HG03521 (cell line): Measurements from ENCODE around the gene SERTAD4.
"Not testable (repeated sequence)": the region's sequence is repeated elsewhere in the genome, so short reads cannot be mapped to it uniquely, and the experiment has no call there.

ENCODE experiments used
- ATAC-seq: cut with Tn5 transposase; IDR thresholded peaks from one replicate; pipeline ENCODE4 v1.9.1; 2021; ENCODE audit warnings: mild to moderate bottlenecking, moderate library complexity; ENCODE audit not compliant: unreplicated experiment

Gene SERTAD4

DNA sequence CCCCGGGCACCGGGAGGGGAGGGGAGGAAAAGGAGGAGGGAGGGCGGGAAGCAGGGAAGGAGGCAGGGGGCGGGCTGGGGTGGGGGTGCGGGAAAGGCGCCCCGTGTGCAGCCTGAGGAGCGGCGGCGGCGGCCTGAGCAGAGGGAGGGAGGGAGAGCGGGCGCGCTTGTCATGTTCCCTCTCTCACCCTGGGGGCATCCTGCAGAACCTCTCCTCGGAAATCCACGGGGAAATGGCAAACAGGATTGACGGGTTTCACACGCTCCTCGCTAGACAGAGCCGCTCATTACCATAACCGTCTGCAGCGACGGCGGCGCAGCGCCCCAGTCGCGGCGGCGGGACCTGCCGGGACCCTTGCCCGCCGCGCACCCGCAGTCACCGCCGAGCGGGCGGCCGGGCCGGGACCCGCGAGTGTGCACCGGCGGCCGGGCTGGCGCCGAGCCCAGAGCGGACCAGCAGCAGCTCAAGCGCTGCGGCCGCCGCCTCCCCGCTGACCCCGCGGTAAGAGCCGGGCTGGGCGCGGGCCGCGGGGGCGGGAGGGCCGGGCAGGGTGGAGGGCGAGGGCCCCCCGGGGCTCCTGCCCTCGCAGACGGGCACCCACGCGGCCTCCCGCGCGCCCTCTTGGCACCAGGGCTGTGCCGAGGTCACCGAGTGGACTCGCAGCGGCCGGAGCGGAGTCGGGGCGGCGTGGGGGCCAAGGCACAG, at the start of gene SERTAD4:
TSS of gene SERTAD4 (plus strand) at position 286 of the 705 bp plus-strand sequence. CDS start 5,165 bp downstream, outside the sequence.
- no peak for ATAC-seq

DNA sequence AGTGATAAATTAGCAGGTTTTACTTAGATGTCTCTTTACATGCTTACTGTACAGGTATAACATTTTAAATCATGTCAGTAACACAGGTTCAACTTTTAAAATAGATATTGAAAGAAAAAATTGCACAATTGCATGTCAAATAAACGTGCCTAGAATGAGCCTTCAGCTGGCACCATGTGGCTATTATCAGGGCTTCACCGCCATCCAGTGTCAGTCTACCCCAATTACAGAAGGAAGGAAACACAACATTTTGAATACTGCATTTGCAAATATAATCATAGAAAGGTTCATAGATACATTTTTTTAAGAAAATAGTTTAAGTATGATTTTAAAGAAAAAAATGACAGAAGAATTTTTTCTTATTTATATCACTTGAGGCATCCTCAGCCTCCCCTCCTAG, 47.5 kb upstream of the SERTAD4 start:
- no peak for ATAC-seq

DNA sequence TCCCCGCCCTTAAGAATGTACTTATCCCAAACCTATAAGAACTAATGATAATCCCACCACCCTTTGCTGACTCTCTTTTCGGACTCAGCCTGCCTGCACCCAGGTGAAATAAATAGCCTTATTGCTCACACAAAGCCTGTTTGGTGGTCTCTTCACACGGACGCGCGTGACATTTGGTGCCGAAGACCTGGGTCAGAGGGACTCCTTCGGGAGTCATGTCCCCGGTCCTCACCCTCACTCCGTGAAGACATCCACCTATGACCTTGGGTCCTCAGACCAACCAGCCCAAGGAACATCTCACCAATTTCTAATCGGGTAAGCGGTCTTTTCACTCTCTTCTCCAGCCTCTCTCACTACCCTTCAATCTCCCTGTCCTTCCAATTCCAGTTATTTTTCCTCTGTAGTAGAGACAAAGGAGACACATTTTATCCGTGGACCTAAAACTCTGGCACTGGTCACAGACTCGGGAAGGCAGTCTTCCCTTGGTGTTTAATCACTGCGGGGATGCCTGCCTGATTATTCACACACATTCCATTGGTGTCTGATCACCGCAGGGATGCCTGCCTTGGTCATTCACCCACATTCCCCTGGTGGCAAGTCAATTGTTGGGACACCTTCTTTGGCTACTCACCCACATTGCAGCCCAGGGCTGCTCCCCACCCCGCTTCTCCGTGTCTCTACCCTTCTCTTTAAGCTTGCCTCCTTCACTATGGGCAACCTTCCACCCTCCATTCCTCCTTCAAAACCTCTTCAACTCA, 44.6 kb upstream of the SERTAD4 start:
- ATAC-seq: not testable (repeated sequence)

DNA sequence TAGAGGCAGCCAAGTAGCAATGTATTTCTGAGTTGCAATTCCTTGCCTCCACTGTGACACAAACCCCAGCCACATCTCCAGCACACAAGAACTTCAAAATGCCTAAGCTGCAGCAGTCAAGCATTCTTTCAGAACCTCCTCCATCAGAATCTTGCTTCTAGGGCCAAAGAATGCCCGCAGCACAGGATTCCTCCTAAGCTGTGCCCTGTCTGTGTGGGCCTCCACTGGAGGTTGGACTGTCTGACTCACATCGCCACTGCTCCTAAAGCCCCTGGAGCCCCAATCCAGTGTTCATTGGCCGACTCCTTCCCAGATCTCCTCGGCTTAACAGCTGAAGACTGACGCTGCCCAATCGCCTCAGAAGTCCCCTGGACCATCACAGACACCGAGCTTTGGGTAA, 43.2 kb upstream of the SERTAD4 start:
- ATAC-seq: no peak

DNA sequence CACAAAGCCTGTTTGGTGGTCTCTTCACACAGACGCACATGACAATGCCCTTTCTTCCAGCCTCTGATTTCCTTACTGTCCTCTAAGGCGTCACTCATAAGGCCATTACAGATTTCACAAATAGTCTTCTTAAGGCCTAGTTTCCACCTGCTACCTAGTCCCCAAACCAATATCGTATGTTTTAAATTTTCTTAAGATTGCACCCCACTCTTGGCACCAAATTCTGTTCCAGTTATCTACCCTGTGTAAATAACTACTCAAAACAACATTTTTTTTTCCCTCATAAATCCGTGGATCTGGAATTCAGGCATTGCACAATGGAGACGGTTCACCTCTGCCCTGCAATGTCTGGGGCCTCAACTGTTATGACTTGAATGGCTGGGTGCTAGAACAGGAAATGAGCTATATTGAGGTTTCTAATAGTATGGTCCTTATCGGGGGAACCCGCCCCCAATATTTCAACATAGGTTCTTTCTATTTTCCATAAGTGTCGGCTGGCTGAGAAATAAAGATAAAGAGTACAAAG, 36.9 kb upstream of the SERTAD4 start:
- ATAC-seq: no peak

DNA sequence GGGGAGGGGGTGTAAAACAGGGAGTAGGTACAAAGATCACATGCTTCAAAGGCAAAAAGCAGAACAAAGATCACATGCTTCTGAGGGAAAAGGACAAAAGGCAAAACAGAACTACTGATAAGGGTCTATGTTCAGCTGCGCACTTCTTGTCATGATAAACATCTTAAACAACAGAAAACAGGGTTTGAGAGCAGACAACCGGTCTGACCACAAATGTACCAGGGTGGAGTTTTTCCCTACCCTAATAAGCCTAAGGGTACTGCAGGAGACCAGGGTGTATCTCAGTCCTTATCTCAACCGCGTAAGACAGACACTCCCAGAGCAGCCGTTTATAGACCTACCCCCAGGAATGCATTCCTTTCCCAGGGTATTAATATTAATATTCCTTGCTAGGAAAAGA, 36.3 kb upstream of the SERTAD4 start:
- not testable (repeated sequence) for ATAC-seq

DNA sequence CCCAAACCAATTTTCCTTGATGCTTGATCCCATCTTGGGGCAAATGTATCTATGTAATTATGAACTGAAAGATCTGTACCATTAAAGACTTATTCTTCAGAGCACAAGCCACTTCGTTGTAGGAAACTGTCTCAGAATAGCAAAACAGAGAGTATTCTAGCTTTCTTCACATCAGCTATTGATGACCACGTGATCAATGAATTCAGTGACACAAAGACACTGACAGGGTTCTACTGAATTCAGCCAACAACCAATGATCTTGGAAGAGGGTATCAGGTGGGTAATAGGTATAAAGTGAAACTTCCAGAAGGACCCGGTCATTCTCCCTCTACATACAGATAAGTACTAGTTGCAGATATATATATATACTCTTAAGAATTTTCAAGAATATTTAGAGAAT, 33.8 kb upstream of the SERTAD4 start:
- ATAC-seq: no peak

DNA sequence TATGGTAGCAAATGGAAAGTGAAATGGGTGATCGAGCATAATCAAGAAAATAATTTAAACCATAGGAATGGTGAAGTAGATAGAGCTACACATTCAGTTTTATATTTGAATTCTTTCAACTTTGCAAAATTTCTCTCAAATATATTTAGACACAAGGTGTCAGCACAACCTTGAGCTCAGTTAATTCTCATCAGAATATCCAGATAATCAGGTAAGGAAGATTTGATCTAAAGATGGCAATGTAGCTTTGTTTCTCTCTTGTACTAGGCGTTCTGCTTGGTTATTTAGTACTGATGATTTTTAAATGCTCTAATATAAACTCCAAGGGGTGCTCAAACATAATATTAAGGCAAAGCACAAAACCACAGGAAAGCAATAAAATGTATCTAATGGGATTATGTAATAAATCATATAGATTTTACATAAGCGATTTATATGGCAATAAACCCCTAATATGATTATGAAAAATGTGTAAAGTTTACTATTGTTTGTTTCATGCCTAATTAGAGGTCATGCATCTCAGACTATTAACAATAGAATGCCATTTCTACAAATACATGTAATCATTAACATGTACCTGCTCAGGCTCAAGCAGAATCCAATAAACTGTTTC, 32.4 kb upstream of the SERTAD4 start:
- no peak for ATAC-seq

DNA sequence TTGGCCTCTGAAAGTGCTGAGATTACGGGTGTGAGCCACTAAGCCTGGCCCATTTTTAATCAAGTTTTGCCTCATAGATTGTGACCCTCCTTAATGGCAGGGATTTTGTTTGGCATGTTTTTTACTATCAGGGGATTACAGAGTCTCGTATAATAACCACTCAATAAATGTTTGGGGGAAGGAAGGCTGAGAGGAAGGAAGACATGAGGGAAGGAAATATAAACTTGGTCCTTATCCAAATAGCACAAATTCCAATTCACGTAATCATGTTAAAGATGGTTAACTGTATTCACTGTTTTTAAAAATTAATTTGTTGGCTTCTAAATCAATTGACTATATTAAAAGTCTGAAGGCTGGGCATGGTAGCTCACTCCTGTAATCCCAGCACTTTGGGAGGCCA, 30.9 kb upstream of the SERTAD4 start:
- no peak for ATAC-seq

DNA sequence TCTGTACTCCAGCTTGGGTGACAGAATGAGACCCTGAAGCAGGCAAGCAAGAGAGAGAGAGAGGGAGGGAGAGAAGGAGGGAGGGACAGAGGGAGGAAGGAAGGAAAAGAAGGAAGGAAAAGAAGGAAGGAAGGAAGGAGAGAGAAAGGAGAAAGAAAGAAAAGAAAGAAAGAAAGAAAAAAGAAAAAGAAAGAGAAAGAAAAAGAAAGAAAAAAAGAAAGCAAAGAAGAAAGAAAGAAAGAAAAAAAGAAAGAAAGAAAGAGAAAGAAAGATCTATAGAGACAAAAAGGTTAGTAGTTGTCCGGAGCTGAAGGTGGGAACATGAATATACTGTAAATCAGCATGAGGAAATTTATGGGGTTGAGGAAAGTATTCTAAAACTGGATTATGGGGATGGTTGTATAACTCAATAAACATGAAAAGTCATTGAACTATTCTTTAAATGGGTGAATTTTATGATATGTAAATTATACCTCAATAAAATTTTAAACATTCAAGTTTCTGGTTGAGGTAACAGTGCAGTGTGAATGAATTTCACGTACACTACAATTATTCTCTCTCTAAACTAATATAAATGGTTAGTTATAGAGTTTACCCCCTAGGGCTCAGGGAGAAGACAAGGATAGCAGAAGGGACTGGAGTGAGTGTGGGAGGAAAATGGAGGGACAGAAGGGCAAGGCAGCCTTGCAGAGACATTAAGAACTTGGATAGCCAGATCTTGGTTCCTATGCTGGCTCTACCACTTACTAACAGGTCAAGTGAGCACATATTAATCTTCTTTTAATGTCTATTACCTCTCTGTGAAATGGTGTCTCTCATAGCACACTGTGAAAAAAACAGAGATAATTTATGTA, 24.8 kb upstream of the SERTAD4 start:
- ATAC-seq: no peak

DNA sequence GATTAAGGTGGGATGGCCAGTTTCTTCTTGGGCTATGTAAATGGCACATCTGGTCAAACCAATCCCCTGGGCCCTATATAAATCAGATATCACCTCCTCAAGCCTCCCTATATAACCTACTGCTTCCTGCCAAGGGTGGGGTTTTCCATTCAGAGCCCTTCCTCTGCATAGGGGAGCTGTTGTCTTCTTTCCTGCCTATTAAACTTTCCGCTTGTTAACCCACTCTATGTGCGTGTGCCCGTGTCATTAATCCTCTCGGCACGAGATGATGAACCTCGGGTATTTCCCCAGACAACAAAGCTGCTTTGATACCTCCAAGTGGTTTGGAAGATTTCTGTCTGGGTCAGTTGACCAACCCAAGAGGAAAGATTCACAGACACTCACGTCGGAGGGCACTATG, 19.3 kb upstream of the SERTAD4 start:
- no peak for ATAC-seq

DNA sequence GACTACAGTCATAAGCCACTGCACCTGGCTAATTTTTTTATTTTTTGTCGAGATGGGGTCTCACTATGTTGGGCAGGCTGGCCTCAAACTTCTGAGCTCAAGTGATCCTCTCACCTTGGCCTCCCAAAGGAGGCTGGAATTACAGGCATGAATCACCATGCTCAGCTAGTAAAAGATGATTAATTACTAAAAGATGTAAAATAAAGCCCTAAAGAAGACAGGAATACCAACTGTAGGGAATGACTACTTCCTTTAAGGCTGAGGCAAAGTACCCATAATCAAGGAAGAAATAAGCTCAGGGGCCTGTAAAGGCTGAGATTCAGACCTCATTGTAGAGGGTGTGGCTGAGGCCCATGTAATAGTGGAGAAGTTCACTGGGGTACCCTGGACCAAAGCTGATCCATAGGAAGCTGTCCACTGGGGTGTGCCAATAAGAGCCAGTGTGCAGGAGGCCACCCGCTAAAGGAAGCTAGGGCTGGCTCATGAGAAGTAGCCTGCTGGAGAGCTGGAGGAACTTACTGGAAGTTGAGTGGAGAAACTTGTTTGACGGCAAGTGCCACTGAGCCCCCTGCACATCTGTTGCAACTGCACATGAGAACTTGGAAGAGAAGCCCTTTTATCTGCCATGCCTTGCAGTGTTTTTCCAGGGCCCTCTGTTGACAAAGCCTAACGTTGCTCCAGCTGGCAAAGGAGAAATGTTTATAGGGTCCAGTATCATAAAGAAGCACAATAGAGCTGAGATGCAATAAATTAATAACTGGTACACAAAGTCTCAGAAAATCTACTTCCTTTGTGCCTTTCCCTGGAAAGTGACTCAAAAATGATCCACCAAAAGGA, 17.8 kb upstream of the SERTAD4 start:
- no peak for ATAC-seq

DNA sequence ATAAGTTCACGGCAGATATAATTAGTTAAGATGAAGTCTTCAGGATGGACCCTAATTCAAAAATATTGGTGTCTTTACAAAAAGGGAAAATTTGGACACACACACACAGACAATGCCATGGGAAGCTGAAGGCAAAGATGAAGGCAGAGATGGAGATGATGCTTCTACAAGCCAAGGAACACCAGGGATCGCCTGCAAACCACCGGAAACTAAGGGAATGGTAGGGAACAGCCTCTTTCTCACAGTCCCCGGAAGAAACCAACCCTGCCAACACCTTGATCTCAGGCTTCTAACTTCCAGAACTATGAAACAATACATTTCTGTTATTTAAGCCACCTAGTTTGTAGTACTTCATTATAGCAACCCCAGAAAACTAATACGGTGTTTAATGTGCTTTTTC, 15.1 kb upstream of the SERTAD4 start:
- ATAC-seq: no peak

DNA sequence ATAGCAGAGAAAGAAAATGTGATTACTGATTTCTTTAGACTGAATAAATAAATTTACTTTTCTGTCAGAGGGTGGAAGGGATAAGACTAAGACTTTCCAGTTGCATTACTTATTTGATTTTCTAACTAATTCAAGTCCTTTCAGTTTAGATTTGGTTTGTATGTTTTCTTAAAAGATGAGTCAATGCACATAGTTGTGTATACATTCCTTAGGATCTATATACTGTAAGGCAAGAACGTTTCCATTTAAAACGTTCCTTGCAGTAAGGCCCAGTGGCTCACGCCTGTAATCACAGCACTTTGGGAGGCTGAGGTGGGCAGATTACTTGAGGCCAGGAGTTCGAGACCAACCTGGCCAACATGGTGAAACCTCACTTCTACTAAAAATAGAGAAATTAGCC, 14.5 kb upstream of the SERTAD4 start:
- ATAC-seq: no peak

DNA sequence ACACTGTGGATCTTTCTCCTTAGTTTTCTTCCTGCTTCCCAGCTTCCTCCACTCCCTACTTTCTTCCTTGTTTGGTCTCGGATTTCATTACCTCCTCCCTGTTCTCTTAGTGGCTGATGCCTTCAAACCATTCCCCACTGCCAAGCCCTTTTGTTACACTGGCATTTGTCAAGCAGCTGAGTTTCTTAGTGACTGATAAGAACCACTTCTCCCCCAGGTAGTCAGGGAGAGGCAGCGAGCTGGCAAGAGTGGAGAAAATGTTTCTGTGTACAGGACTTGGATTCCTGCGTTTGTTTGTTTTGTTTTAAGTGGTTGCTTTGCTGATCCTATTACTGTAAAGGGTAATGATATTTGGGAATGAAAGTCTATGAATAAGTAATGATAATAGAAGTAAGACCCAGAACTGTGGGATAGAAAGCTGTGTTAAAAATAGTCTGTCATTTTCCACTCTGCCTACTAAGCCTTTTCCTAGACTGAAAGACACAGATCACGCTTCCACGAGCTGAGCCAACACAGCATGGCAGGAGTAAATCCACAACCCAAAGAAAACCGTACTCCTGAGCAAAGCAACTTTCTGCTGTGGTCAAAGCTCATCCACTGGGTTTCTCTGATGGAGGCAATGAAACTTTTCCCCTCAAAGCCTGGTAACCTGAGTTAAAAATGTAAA, 10.1 kb upstream of the SERTAD4 start:
- ATAC-seq: no peak

DNA sequence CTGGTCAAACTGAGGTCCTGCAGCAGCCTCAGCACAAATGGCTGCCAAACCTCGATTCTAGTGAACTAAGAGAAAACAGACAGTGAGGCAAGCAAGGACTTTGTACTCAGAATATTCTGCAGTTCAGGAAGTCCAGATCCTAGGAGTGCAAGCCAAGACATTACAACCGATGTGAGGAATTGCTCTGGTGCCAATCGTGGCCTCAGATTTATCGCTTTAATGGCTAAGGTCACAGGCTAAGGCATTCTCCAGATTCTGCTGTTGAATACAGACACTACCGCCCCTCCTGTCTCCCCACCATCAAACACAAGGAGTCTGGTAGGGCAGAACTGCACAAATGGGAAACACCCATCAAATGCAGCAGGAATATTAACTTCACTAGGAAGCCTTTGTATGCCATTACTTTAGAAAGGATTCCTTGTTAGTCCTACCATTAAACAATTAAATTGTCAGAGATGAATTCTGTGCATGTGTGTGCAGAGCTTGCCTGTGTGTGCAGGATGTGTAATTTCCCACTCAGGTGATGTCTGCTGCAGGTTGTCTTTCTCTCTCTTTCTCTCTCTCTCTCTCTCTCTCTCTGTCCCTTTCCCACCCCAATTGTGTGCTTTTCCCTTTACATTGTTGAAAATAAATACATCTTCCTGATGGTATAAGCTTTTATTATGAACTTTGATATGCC, 9.2 kb upstream of the SERTAD4 start:
- ATAC-seq: no peak

DNA sequence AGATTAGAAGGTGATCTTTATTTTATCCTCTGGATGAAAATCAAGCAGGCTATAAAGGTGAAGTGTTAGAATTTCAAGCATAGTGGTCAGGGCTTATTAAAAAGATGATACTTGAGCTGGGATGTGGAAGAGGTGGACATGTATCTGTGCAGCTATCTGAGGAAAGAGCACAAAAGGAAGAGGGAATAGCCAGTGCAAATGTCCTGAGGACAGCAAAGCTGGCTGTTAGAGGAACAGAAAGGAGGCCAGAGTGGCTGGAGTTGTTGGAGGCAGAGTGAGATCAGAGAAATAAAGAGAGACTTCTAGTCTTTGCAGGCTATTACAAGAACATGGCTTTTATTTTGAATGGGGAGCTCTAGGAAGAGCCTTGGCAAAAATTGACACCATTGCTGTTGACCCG, 4.4 kb upstream of the SERTAD4 start:
- ATAC-seq: no peak

DNA sequence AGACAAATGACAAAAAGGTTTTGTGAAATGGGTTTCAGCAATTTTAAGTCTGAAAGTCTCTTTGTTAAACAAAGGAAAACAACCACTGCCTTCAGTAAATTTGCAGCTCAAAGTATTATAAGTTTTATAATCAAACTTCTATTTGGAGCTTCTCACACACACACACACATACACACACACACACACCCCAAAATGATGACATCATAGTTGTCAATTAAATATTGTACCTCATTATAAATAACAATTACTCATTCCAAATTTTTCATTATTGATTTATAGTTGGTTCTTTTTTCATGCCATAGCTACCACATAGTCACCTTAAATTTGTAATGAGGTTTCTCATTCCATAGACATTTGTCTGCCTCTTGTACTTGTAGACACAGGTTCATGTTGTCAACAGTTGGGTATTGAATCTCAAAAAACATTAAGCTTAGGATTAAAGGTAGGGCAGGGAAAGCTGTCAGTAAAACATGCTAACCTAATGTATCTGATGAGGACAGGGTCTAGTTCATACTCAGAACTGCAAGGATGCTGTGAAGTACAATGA, 2.4 kb upstream of the SERTAD4 start:
- no peak for ATAC-seq
